ENCODE data around the gene EPHA2. TPM values are rescaled to one million over a fixed set of nuclear protein-coding genes. Genes with fewer than 3 reads are reported as not detected.

EPHA2 gene
- total RNA-seq, 1 experiment from 2014 or later = 248 TPM

- POLR2A ChIA-PET = interaction anchor here (0.6 to 10.2 kb wide), 14 partner anchors 10 to 355 kb away, joined by 3 to 112 read pairs (median 4); partner anchors contain the start of genes CPLANE2 and EPHA2
- H3K27ac Mint-ChIP-seq (ENCODE audit: low read depth, unreplicated experiment) = peak overlapping the region; percentile 79
These were observed 33.1 kb upstream of the EPHA2 start for GRCh38 chr1:16189003-16189402.

GRCh38 chr1:16187748-16188401 is 32.0 kb upstream of the EPHA2 start:
- no peaks in the 10 kb centered on the region for H3K9me3 Mint-ChIP-seq (ENCODE audit: unreplicated experiment)

More at GRCh38 chr1:16189003-16189402, 33.1 kb upstream of the EPHA2 start:
- Mint-ChIP-seq H3K4me1 (ENCODE audit: insufficient read depth, unreplicated experiment) (peaks cover 28% of the 10 kb centered on the region), H3K9me3 (ENCODE audit: unreplicated experiment) (no peaks in the 10 kb centered on the region), H3K4me3 (ENCODE audit: unreplicated experiment) (peak overlapping the region; percentile 50), H3K27me3 (ENCODE audit: insufficient read depth, unreplicated experiment) (no peaks in the 10 kb centered on the region), H3K36me3 (ENCODE audit: insufficient read depth, unreplicated experiment) (no peaks in the 10 kb centered on the region)
- CTCF ChIA-PET = interaction anchor here (0.5 to 14.5 kb wide), 10 partner anchors 33 to 252 kb away, joined by 3 to 373 read pairs (median 4); partner anchors contain the start of gene FAM131C
- TF ChIP-seq, protein P1, sequence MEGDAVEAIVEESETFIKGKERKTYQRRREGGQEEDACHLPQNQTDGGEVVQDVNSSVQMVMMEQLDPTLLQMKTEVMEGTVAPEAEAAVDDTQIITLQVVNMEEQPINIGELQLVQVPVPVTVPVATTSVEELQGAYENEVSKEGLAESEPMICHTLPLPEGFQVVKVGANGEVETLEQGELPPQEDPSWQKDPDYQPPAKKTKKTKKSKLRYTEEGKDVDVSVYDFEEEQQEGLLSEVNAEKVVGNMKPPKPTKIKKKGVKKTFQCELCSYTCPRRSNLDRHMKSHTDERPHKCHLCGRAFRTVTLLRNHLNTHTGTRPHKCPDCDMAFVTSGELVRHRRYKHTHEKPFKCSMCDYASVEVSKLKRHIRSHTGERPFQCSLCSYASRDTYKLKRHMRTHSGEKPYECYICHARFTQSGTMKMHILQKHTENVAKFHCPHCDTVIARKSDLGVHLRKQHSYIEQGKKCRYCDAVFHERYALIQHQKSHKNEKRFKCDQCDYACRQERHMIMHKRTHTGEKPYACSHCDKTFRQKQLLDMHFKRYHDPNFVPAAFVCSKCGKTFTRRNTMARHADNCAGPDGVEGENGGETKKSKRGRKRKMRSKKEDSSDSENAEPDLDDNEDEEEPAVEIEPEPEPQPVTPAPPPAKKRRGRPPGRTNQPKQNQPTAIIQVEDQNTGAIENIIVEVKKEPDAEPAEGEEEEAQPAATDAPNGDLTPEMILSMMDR (IDR thresholded peaks at IDR 0.05; ENCODE audit: unreplicated experiment) = no peak
- DNase-seq (ENCODE audit: unreplicated experiment) = peak; percentile 85
- intact Hi-C loops (cut with micrococcal nuclease) = loop anchor here (2.0 kb wide), 2 partner anchors 56 to 174 kb away; no protein-coding TSS in a partner anchor
- no TSS peak for BruUV-seq (replicated peaks)

DNA sequence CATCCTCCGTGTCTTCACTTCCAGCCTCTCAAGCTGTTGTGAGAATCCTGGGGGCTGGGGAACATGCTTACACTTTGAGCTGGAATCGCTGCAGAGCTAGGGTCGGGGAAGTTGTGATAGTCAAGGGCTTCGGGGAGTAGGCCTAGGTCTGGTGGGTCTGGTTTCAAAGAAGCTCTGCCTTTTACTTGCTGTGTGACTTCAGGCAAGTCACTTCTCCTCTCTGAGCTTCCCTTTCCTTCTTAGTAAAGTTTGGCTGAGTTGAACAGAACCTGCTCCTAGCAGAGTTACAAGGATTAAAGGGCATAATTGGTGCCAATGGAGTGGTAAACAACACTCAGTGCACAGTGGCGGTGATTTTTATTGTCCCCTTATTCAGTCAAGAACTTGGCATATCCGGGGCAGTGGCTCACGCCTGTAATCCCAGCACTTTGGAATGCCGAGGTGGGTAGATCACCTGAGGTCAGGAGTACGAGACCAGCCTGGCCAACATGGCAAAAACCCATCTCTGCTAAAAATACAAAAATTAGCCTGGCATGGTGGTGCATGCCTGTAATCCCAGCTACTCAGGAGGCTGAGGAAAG is 30.9 kb upstream of the EPHA2 start:
- Mint-ChIP-seq H3K9me3 (ENCODE audit: unreplicated experiment) (no peaks in the 10 kb centered on the region), H3K27me3 (ENCODE audit: insufficient read depth, unreplicated experiment) (no peaks in the 10 kb centered on the region), H3K36me3 (ENCODE audit: insufficient read depth, unreplicated experiment) (no peaks in the 10 kb centered on the region), H3K4me3 (ENCODE audit: unreplicated experiment) (no peak overlapping the region), H3K4me1 (ENCODE audit: insufficient read depth, unreplicated experiment) (peaks cover 44% of the 10 kb centered on the region), H3K27ac (ENCODE audit: low read depth, unreplicated experiment) (no peak overlapping the region)
- POLR2A ChIA-PET = interaction anchor here (0.6 to 10.2 kb wide), 11 partner anchors 13 to 196 kb away, joined by 3 to 112 read pairs (median 4); partner anchors contain the start of genes EPHA2 and FBXO42
- TF ChIP-seq, protein P1 (IDR thresholded peaks at IDR 0.05; ENCODE audit: unreplicated experiment) = no peak
- CTCF ChIA-PET = interaction anchor here (0.5 to 14.5 kb wide), 17 partner anchors 12 to 373 kb away, joined by 3 to 373 read pairs (median 4); partner anchors contain the start of genes CPLANE2 and FAM131C
- intact Hi-C loops (cut with micrococcal nuclease) = loop anchor here (1.0 to 2.0 kb wide), 3 partner anchors 30 to 108 kb away; partner anchors contain the start of gene EPHA2
- DNase-seq (ENCODE audit: unreplicated experiment) = no peak
- no TSS peak for BruUV-seq (replicated peaks)

More at GRCh38 chr1:16187748-16188401, 32.0 kb upstream of the EPHA2 start:
- Mint-ChIP-seq H3K4me3 (ENCODE audit: unreplicated experiment) (no peak overlapping the region), H3K4me1 (ENCODE audit: insufficient read depth, unreplicated experiment) (peaks cover 38% of the 10 kb centered on the region), H3K36me3 (ENCODE audit: insufficient read depth, unreplicated experiment) (no peaks in the 10 kb centered on the region), H3K27ac (ENCODE audit: low read depth, unreplicated experiment) (no peak overlapping the region), H3K27me3 (ENCODE audit: insufficient read depth, unreplicated experiment) (no peaks in the 10 kb centered on the region)
- ChIA-PET CTCF (interaction anchor here (0.5 to 14.5 kb wide), 11 partner anchors 10 to 177 kb away, joined by 3 to 373 read pairs (median 4); partner anchors contain the start of gene FAM131C), POLR2A (interaction anchor here (0.6 to 10.2 kb wide), 11 partner anchors 13 to 176 kb away, joined by 3 to 112 read pairs (median 5); partner anchors contain the start of genes CPLANE2 and EPHA2)
- peak; percentile 82 for DNase-seq (ENCODE audit: unreplicated experiment)
- no TSS peak for BruUV-seq (replicated peaks)
- intact Hi-C loops (cut with micrococcal nuclease) = loop anchor here (1.0 to 2.0 kb wide), 5 partner anchors 32 to 175 kb away; partner anchors contain the start of gene EPHA2
- TF ChIP-seq, protein P1 (IDR thresholded peaks at IDR 0.05; ENCODE audit: unreplicated experiment) = peak; percentile 98

Data from MCF 10A (cell line).